ENCODE measurements around the gene KCNJ11.

Gene KCNJ11

GRCh38 chr11:17410606-17411379 lies 22.3 kb upstream of the KCNJ11 start:
- Histone ChIP-seq H3K9me3 (ENCODE audit: low read length) (no peaks in the 10 kb centered on the region), H3K27me3 (ENCODE audit: insufficient read depth, low read length) (no peaks in the 10 kb centered on the region), H2AFZ (ENCODE audit: low read length) (no peak overlapping the region), H3F3A (ENCODE audit: insufficient read depth, low read length) (no peaks in the 10 kb centered on the region), H3K27ac (ENCODE audit: low read depth, low read length, poor library complexity, severe bottlenecking) (no peak overlapping the region), H3K4me3 (ENCODE audit: low read depth, low read length, poor library complexity, severe bottlenecking) (no peak overlapping the region), H3K36me3 (ENCODE audit: insufficient read depth, low read length) (no peaks in the 10 kb centered on the region), H3K4me1 (ENCODE audit: insufficient read depth, low read length, severe bottlenecking) (peaks cover 5% of the 10 kb centered on the region), H3K9me2 (ENCODE audit: low read depth, low read length) (no peaks in the 10 kb centered on the region), H3K79me2 (ENCODE audit: insufficient read depth, low read length) (no peaks in the 10 kb centered on the region), H4K20me1 (ENCODE audit: insufficient read depth, low read length) (no peaks in the 10 kb centered on the region), H3K9ac (ENCODE audit: low read length) (no peak overlapping the region), H3K4me2 (ENCODE audit: low read length) (no peak overlapping the region)
- TF ChIP-seq EZH2 (IDR thresholded peaks at IDR 0.05; ENCODE audit: borderline replicate concordance, low read length) (no peak), CTCF (IDR thresholded peaks at IDR 0.05; ENCODE audit: low read length) (no peak)

- Histone ChIP-seq H3K4me3 (ENCODE audit: low read depth, low read length, poor library complexity, severe bottlenecking) (no peak overlapping the region), H3K36me3 (ENCODE audit: insufficient read depth, low read length) (no peaks in the 10 kb centered on the region), H2AFZ (ENCODE audit: low read length) (no peak overlapping the region), H3K4me1 (ENCODE audit: insufficient read depth, low read length, severe bottlenecking) (peaks cover 19% of the 10 kb centered on the region), H3K9ac (ENCODE audit: low read length) (no peak overlapping the region), H3K79me2 (ENCODE audit: insufficient read depth, low read length) (no peaks in the 10 kb centered on the region), H3K27me3 (ENCODE audit: insufficient read depth, low read length) (no peaks in the 10 kb centered on the region), H3K9me3 (ENCODE audit: low read length) (no peaks in the 10 kb centered on the region), H3K9me2 (ENCODE audit: low read depth, low read length) (no peaks in the 10 kb centered on the region), H3K27ac (ENCODE audit: low read depth, low read length, poor library complexity, severe bottlenecking) (no peak overlapping the region), H4K20me1 (ENCODE audit: insufficient read depth, low read length) (no peaks in the 10 kb centered on the region), H3F3A (ENCODE audit: insufficient read depth, low read length) (no peaks in the 10 kb centered on the region), H3K4me2 (ENCODE audit: low read length) (no peak overlapping the region)
- no peak for TF ChIP-seq EZH2 (IDR thresholded peaks at IDR 0.05; ENCODE audit: borderline replicate concordance, low read length)
- TF ChIP-seq CTCF (IDR thresholded peaks at IDR 0.05; ENCODE audit: low read length): no peak
These were observed 20.2 kb upstream of the KCNJ11 start for GRCh38 chr11:17408641-17409040.

GRCh38 chr11:17408026-17408425 lies 19.6 kb upstream of the KCNJ11 start:
- no peaks in the 10 kb centered on the region for H3F3A ChIP-seq (ENCODE audit: insufficient read depth, low read length)
- TF ChIP-seq EZH2 (IDR thresholded peaks at IDR 0.05; ENCODE audit: borderline replicate concordance, low read length) (no peak), CTCF (IDR thresholded peaks at IDR 0.05; ENCODE audit: low read length) (no peak)
- H4K20me1 ChIP-seq (ENCODE audit: insufficient read depth, low read length): no peaks in the 10 kb centered on the region
- no peak overlapping the region for H3K4me3 ChIP-seq (ENCODE audit: low read depth, low read length, poor library complexity, severe bottlenecking)
- no peaks in the 10 kb centered on the region for H3K9me2 ChIP-seq (ENCODE audit: low read depth, low read length)
- H3K9me3 ChIP-seq (ENCODE audit: low read length): no peaks in the 10 kb centered on the region
- H3K27me3 ChIP-seq (ENCODE audit: insufficient read depth, low read length): no peaks in the 10 kb centered on the region
- H3K36me3 ChIP-seq (ENCODE audit: insufficient read depth, low read length): no peaks in the 10 kb centered on the region
- no peak overlapping the region for H2AFZ ChIP-seq (ENCODE audit: low read length)
- no peak overlapping the region for H3K9ac ChIP-seq (ENCODE audit: low read length)
- no peak overlapping the region for H3K4me2 ChIP-seq (ENCODE audit: low read length)
- no peaks in the 10 kb centered on the region for H3K79me2 ChIP-seq (ENCODE audit: insufficient read depth, low read length)
- peaks cover 20% of the 10 kb centered on the region for H3K4me1 ChIP-seq (ENCODE audit: insufficient read depth, low read length, severe bottlenecking)
- no peak overlapping the region for H3K27ac ChIP-seq (ENCODE audit: low read depth, low read length, poor library complexity, severe bottlenecking)

All from OCI-LY1 (cell line).